OCI-LY7 (cell line): ENCODE measurements around the gene NUBP2. TPM values are rescaled to one million over a fixed set of nuclear protein-coding genes. Genes with fewer than 3 reads are reported as not detected.

Source experiments
- BruUV-seq: library from RNA; stranded (reverse); fragments of 400-500 nt; replicated peaks from 2 replicates; lab custom pipeline; 2021; lab: Mats Ljungman, UMichigan
- CTCF ChIA-PET: fragments of 300-600 bp; sonication (Branson Sonifier 250); formaldehyde crosslinking; loops from one replicate; lab custom pipeline; 2022; ENCODE audit warnings: antibody characterized with exemption; ENCODE audit not compliant: unreplicated experiment; lab: Charles Lee
- POLR2A ChIA-PET: fragments of 300-600 bp; sonication (Branson Sonifier 250); formaldehyde crosslinking; loops from one replicate; lab custom pipeline; 2022; ENCODE audit warnings: antibody characterized with exemption; lab: Charles Lee
- DNase-seq: peaks from one replicate; pipeline ENCODE4 v3.0.0-alpha.2; 2015; ENCODE audit warnings: low spot score
- H2AFZ ChIP-seq: fragments of 200-600 bp; sonication (generic), shearing (Covaris generic); 2 replicates; pipeline ENCODE4 v1.6.1; 2014; ENCODE audit warnings: mild to moderate bottlenecking, antibody characterized with exemption, low read length, moderate library complexity
- H3K27ac ChIP-seq: fragments of 200-600 bp; sonication (generic); 2 replicates; pipeline ENCODE4 v1.5.1; 2014; ENCODE audit warnings: mixed run types, low read depth, mild to moderate bottlenecking, moderate library complexity, low read length, inconsistent platforms; ENCODE audit not compliant: poor library complexity, severe bottlenecking
- H3K36me3 ChIP-seq: fragments of 200-600 bp; sonication (generic); 2 replicates; pipeline ENCODE4 v1.6.1; 2014; ENCODE audit warnings: mild to moderate bottlenecking, antibody characterized with exemption, low read length, moderate library complexity, mixed read lengths; ENCODE audit not compliant: insufficient read depth
- H3K4me1 ChIP-seq: fragments of 200-600 bp; sonication (generic); 2 replicates; pipeline ENCODE4 v1.5.1; 2014; ENCODE audit warnings: mild to moderate bottlenecking, low read length; ENCODE audit not compliant: insufficient read depth, poor library complexity, severe bottlenecking
- H3K4me2 ChIP-seq: fragments of 200-600 bp; sonication (generic); 2 replicates; pipeline ENCODE4 v1.6.1; 2014; ENCODE audit warnings: mild to moderate bottlenecking, low read length
- H3K4me3 ChIP-seq: fragments of 200-600 bp; sonication (generic); 2 replicates; pipeline ENCODE4 v1.5.1; 2014; ENCODE audit warnings: mild to moderate bottlenecking, low read depth, low read length; ENCODE audit not compliant: poor library complexity, severe bottlenecking
- H3K79me2 ChIP-seq: fragments of 200-600 bp; sonication (generic); 2 replicates; pipeline ENCODE4 v1.6.1; 2016; ENCODE audit warnings: low read depth, mild to moderate bottlenecking, low read length, moderate library complexity, mixed read lengths; ENCODE audit not compliant: insufficient read depth
- H3K9me2 ChIP-seq: fragments of 200-600 bp; sonication (generic); 2 replicates; pipeline ENCODE4 v1.6.1; 2016; ENCODE audit warnings: mild to moderate bottlenecking, low read length, mixed read lengths; ENCODE audit not compliant: insufficient read depth
- H3K9me3 ChIP-seq: fragments of 200-600 bp; sonication (generic); 2 replicates; pipeline ENCODE4 v1.6.1; 2014; ENCODE audit warnings: mild to moderate bottlenecking, mixed run types, low read length, mixed read lengths
- H4K20me1 ChIP-seq: fragments of 200-600 bp; sonication (generic); 2 replicates; pipeline ENCODE4 v1.6.1; 2014; ENCODE audit warnings: mild to moderate bottlenecking, antibody characterized with exemption, low read length, moderate library complexity, mixed read lengths; ENCODE audit not compliant: insufficient read depth
- EZH2phosphoT487 ChIP-seq: fragments of 200-600 bp; sonication (generic); IDR thresholded peaks from 2 replicates; pipeline ENCODE4 v1.6.1; 2018; ENCODE audit warnings: low read depth, borderline replicate concordance, mild to moderate bottlenecking, mixed run types, antibody characterized with exemption, low read length, moderate library complexity, mixed read lengths
- intact Hi-C: fragments of 100-400 bp; cut with micrococcal nuclease; formaldehyde crosslinking; loops from one replicate; pipeline ENCODE4 v1.10.0; 2022; ENCODE audit not compliant: unreplicated experiment
- total RNA-seq, 2 experiments: library from RNA; depleted of rRNA in 1 of 2; stranded (reverse); fragments of >200 nt in 1 of 2; shearing (Covaris generic) in 1 of 2; gene quantifications; 2 replicates each; pipeline ENCODE4 v1.2.3, GENCODE V29; 2014 to 2022
- TF ChIP-seq, protein P1 (sequence below): fragments of 200-600 bp; sonication (generic); conservative IDR thresholded peaks from 2 replicates; pipeline ENCODE4 v1.5.1; 2014; ENCODE audit warnings: mild to moderate bottlenecking, antibody characterized with exemption, low read length, moderate library complexity, mixed read lengths

The NUBP2 gene
- total RNA-seq, 2 experiments from 2014 or later, result 62.7 to 94.9 TPM

DNA sequence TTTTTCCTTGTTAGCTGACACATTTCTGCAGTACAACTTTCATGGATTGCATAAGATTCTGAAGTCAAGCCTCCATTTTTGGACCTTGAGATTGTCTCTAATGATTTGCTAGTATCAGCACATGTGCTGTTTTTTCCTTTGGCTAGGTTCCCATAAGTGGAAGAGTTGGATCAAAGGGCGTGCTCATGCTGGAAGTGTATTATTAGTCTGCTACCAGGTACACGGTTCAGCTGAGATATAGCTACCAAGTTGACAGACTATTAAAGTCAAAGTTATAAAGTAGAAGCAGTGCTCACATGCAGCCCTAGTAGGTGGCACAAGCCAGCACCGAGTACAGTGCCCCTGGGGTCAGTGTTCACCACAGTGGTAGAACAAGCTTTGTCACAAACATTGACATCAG is 47.5 kb downstream of the NUBP2 start:
- no peaks in the 10 kb centered on the region for H3K9me2 ChIP-seq
- H4K20me1 ChIP-seq, result no peaks in the 10 kb centered on the region
- DNase-seq, result no peak
- H3K36me3 ChIP-seq, result no peaks in the 10 kb centered on the region
- no TSS peak for BruUV-seq
- H3K4me1 ChIP-seq, result peaks cover 19% of the 10 kb centered on the region
- no peak overlapping the region for H2AFZ ChIP-seq
- H3K27ac ChIP-seq, result no peak overlapping the region
- POLR2A ChIA-PET, result interaction anchor here (0.5 kb wide), 1 partner anchor 35 kb away, joined by 3 read pairs; no protein-coding TSS in a partner anchor
- no peak overlapping the region for H3K4me3 ChIP-seq
- H3K79me2 ChIP-seq, result no peaks in the 10 kb centered on the region
- H3K4me2 ChIP-seq, result no peak overlapping the region
- no peak for TF ChIP-seq EZH2phosphoT487
- TF ChIP-seq, protein P1, sequence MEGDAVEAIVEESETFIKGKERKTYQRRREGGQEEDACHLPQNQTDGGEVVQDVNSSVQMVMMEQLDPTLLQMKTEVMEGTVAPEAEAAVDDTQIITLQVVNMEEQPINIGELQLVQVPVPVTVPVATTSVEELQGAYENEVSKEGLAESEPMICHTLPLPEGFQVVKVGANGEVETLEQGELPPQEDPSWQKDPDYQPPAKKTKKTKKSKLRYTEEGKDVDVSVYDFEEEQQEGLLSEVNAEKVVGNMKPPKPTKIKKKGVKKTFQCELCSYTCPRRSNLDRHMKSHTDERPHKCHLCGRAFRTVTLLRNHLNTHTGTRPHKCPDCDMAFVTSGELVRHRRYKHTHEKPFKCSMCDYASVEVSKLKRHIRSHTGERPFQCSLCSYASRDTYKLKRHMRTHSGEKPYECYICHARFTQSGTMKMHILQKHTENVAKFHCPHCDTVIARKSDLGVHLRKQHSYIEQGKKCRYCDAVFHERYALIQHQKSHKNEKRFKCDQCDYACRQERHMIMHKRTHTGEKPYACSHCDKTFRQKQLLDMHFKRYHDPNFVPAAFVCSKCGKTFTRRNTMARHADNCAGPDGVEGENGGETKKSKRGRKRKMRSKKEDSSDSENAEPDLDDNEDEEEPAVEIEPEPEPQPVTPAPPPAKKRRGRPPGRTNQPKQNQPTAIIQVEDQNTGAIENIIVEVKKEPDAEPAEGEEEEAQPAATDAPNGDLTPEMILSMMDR, result no peak
- no peaks in the 10 kb centered on the region for H3K9me3 ChIP-seq
- intact Hi-C loops, result no loop called here
- CTCF ChIA-PET, result no interaction called here

- Histone ChIP-seq H3K4me2 (no peak overlapping the region), H3K9me2 (no peaks in the 10 kb centered on the region), H4K20me1 (no peaks in the 10 kb centered on the region), H3K27ac (no peak overlapping the region), H3K79me2 (no peaks in the 10 kb centered on the region), H3K4me3 (no peak overlapping the region), H3K9me3 (no peaks in the 10 kb centered on the region), H3K4me1 (peaks cover 19% of the 10 kb centered on the region), H2AFZ (no peak overlapping the region), H3K36me3 (no peaks in the 10 kb centered on the region)
- intact Hi-C loops, result no loop called here
- no peak for DNase-seq
- ChIA-PET CTCF (no interaction called here), POLR2A (no interaction called here)
- no TSS peak for BruUV-seq
- TF ChIP-seq, protein P1, result no peak
- TF ChIP-seq EZH2phosphoT487, result no peak
These were observed 48.7 kb downstream of the NUBP2 start for GRCh38 chr16:1831186-1832075.
